Astrocyte of the cerebellum (primary cell): ENCODE data around the gene TRIM17.
A peak's percentile ranks its signal among the peaks of the same experiment; 100 is the strongest.

ENCODE experiments used
- DNase-seq: peaks from one replicate; pipeline ENCODE4 v3.0.0-alpha.2; 2011; ENCODE audit warnings: low read depth
- H3K4me3 ChIP-seq: 2 replicates; pipeline ENCODE4 v1.5.1; 2011; ENCODE audit warnings: mild to moderate bottlenecking, low read depth, low read length, moderate library complexity
- CTCF ChIP-seq: IDR thresholded peaks from 2 replicates; pipeline ENCODE4 v1.5.1; 2012; ENCODE audit warnings: low read length, low read depth, moderate library complexity, mild to moderate bottlenecking; ENCODE audit errors: missing control alignments
- in situ Hi-C: cut with HindIII; loops from 2 replicates; pipeline ENCODE4 v1.10.0; 2017; ENCODE audit warnings: low sequenced_read_pairs

The TRIM17 gene

GRCh38 chr1:228375578-228376261 is 40.9 kb downstream of the TRIM17 start:
- no peak for TF ChIP-seq CTCF
- in situ Hi-C loops, result no loop called here
- DNase-seq, result no peak
- H3K4me3 ChIP-seq, result no peak overlapping the region

- in situ Hi-C loops, result no loop called here
- no peak for TF ChIP-seq CTCF
- no peak overlapping the region for H3K4me3 ChIP-seq
- peak; percentile 55 for DNase-seq
Observed at GRCh38 chr1:228374711-228375577, 41.7 kb downstream of the TRIM17 start.

- DNase-seq, result no peak
- in situ Hi-C loops, result no loop called here
- no peak for TF ChIP-seq CTCF
- no peak overlapping the region for H3K4me3 ChIP-seq
Observed at GRCh38 chr1:228373681-228374571, 42.7 kb downstream of the TRIM17 start.

GRCh38 chr1:228373004-228373680 is 43.5 kb downstream of the TRIM17 start:
- in situ Hi-C loops, result no loop called here
- TF ChIP-seq CTCF, result no peak
- no peak overlapping the region for H3K4me3 ChIP-seq
- DNase-seq, result no peak

- in situ Hi-C loops, result no loop called here
- no peak for TF ChIP-seq CTCF
- no peak for DNase-seq
- H3K4me3 ChIP-seq, result no peak overlapping the region
Observed at GRCh38 chr1:228372183-228373003, 44.3 kb downstream of the TRIM17 start.
